ENCODE measurements around the gene ABHD17A. TPM values are rescaled to one million over a fixed set of nuclear protein-coding genes. Genes with fewer than 3 reads are reported as not detected.
A peak's percentile ranks its signal among the peaks of the same experiment; 100 is the strongest.

ABHD17A gene
- total and polyA plus RNA-seq, 2 donors (not counting 1 experiment from before 2014, with no cell fraction given), result 63.1 to 134 TPM

- Mint-ChIP-seq H3K27me3 (no peaks in the 10 kb centered on the region), H3K4me3 (peak overlapping the region; percentile 99), H3K9me3 (ENCODE audit: insufficient read depth) (no peaks in the 10 kb centered on the region), H3K27ac (peak overlapping the region; percentile 96), H3K4me1 (peaks cover 36% of the 10 kb centered on the region)
- TF ChIP-seq EZH2 (IDR thresholded peaks at IDR 0.05; ENCODE audit: borderline replicate concordance, insufficient read depth, low read depth, low read length, poor library complexity, severe bottlenecking) (no peak), CTCF (IDR thresholded peaks at IDR 0.05) (no peak)
- ATAC-seq (ENCODE audit: low read depth), result no peak
- Histone ChIP-seq H2AFZ (ENCODE audit: insufficient read depth, low read depth, low read length, poor library complexity, severe bottlenecking) (no peak overlapping the region), H4K20me1 (ENCODE audit: control insufficient read depth, insufficient read depth, low read length, poor library complexity, severe bottlenecking) (peaks cover 46% of the 10 kb centered on the region), H3K79me2 (ENCODE audit: control insufficient read depth, insufficient read depth, low read length) (peaks cover 56% of the 10 kb centered on the region), H3K27me3 (replicated peaks in 1 of 4; ENCODE audit: control extremely low read depth in 1 of 4, control insufficient read depth in 3 of 4, insufficient read depth in 4 of 4, low read length in 3 of 4) (no peaks in the 10 kb centered on the region), H3K27ac (ENCODE audit: low read length in 2 of 2) (peak overlapping the region in 1 of 2 donors; percentile 0), H3K9me3 (ENCODE audit: control extremely low read depth in 1 of 3, control insufficient read depth in 2 of 3, insufficient read depth in 1 of 3, low read length in 2 of 3) (no peaks in the 10 kb centered on the region), H3K4me2 (replicated peaks; ENCODE audit: low read depth, low read length, poor library complexity, severe bottlenecking) (peak overlapping the region; percentile 92), H3K9ac (ENCODE audit: low read length) (peak overlapping the region; percentile 74), H3K4me3 (ENCODE audit: control extremely low read depth in 1 of 5, extremely low read depth in 1 of 5, insufficient read depth in 1 of 5, low read depth in 2 of 5, low read length in 4 of 5) (peak overlapping the region; percentile 63 to 92 (median 86)), H3K4me1 (ENCODE audit: control insufficient read depth in 2 of 2, insufficient read depth in 2 of 2, low read length in 2 of 2) (peaks cover 32 to 51% of the 10 kb centered on the region in 2 donors), H3K36me3 (replicated peaks in 1 of 2; ENCODE audit: control extremely low read depth in 1 of 2, control insufficient read depth in 1 of 2, extremely low read depth in 1 of 2, insufficient read depth in 2 of 2, low read length in 1 of 2) (peaks cover 0 to 13% of the 10 kb centered on the region in 2 experiments)
- intact Hi-C loops (cut with micrococcal nuclease), result no loop called here
- ChIA-PET CTCF (no interaction called here), POLR2A (interaction anchor here (1.1 to 2.0 kb wide), 2 partner anchors 8 to 14 kb away, joined by 3 to 6 read pairs; no protein-coding TSS in a partner anchor)
- WGBS (ENCODE audit: insufficient coverage), result 64% methylated on average over 6 of the region's 8 CpGs
- no peak for DNase-seq
Measured at GRCh38 chr19:1883784-1884183, 1.5 kb downstream of the ABHD17A start.

- Histone ChIP-seq H3K4me1 (ENCODE audit: control insufficient read depth in 2 of 2, insufficient read depth in 2 of 2, low read length in 2 of 2) (peaks cover 32 to 51% of the 10 kb centered on the region in 2 donors), H3K79me2 (ENCODE audit: control insufficient read depth, insufficient read depth, low read length) (peaks cover 56% of the 10 kb centered on the region)
- 74% methylated on average over 22 of the region's 25 CpGs for whole genome bisulfite sequencing (ENCODE audit: insufficient coverage)
Measured at GRCh38 chr19:1882786-1883692, 2.3 kb downstream of the ABHD17A start.

More at GRCh38 chr19:1882786-1883692, 2.3 kb downstream of the ABHD17A start:
- no peaks in the 10 kb centered on the region for H3K9me3 Mint-ChIP-seq (ENCODE audit: insufficient read depth)
- peak overlapping the region; percentile 96 for H3K27ac Mint-ChIP-seq
- intact Hi-C loops (cut with micrococcal nuclease), result no loop called here
- no peak for ATAC-seq (ENCODE audit: low read depth)
- no peaks in the 10 kb centered on the region for H3K27me3 Mint-ChIP-seq
- H3K4me2 ChIP-seq (replicated peaks; ENCODE audit: low read depth, low read length, poor library complexity, severe bottlenecking), result peak overlapping the region; percentile 92
- H3K27me3 ChIP-seq (replicated peaks in 1 of 4; ENCODE audit: control extremely low read depth in 1 of 4, control insufficient read depth in 3 of 4, insufficient read depth in 4 of 4, low read length in 3 of 4), result no peaks in the 10 kb centered on the region
- peak overlapping the region; percentile 74 for H3K9ac ChIP-seq (ENCODE audit: low read length)
- peak; percentile 15 for DNase-seq
- H3K36me3 ChIP-seq (replicated peaks in 1 of 2; ENCODE audit: control extremely low read depth in 1 of 2, control insufficient read depth in 1 of 2, extremely low read depth in 1 of 2, insufficient read depth in 2 of 2, low read length in 1 of 2), result peaks cover 0 to 13% of the 10 kb centered on the region in 2 experiments
- H3K9me3 ChIP-seq (ENCODE audit: control extremely low read depth in 1 of 3, control insufficient read depth in 2 of 3, insufficient read depth in 1 of 3, low read length in 2 of 3), result no peaks in the 10 kb centered on the region
- TF ChIP-seq CTCF (IDR thresholded peaks at IDR 0.05) (no peak), EZH2 (IDR thresholded peaks at IDR 0.05; ENCODE audit: borderline replicate concordance, insufficient read depth, low read depth, low read length, poor library complexity, severe bottlenecking) (no peak)
- POLR2A ChIA-PET, result interaction anchor here (0.6 to 2.0 kb wide), 3 partner anchors 8 to 49 kb away, joined by 3 to 6 read pairs (median 3); no protein-coding TSS in a partner anchor
- H3K4me3 Mint-ChIP-seq, result peak overlapping the region; percentile 99
- peak overlapping the region in 1 of 5 experiments; percentile 86 for H3K4me3 ChIP-seq (ENCODE audit: control extremely low read depth in 1 of 5, extremely low read depth in 1 of 5, insufficient read depth in 1 of 5, low read depth in 2 of 5, low read length in 4 of 5)
- peaks cover 46% of the 10 kb centered on the region for H4K20me1 ChIP-seq (ENCODE audit: control insufficient read depth, insufficient read depth, low read length, poor library complexity, severe bottlenecking)
- peak overlapping the region; percentile 0 to 24 for H3K27ac ChIP-seq (ENCODE audit: low read length in 2 of 2)
- peaks cover 36% of the 10 kb centered on the region for H3K4me1 Mint-ChIP-seq
- H2AFZ ChIP-seq (ENCODE audit: insufficient read depth, low read depth, low read length, poor library complexity, severe bottlenecking), result no peak overlapping the region
- CTCF ChIA-PET, result no interaction called here

All from B cell (primary cell).